ENCODE results near the gene ETFB.

Gene ETFB

GRCh38 chr19:51372649-51373504 lies 6.7 kb upstream of the ETFB start, which contains the start of gene NKG7:
TSS of gene NKG7 (minus strand) at chr19:51372654. CDS start at chr19:51372535, 119 bp downstream.
- TF ChIP-seq CTCF (IDR thresholded peaks at IDR 0.05; ENCODE audit: borderline replicate concordance, control extremely low read depth, extremely low read depth, insufficient read depth, missing control alignments) = no peak
- in situ Hi-C loops (cut with MboI; ENCODE audit: low sequenced_read_pairs, unreplicated experiment) = no loop called here
- DNase-seq (ENCODE audit: low spot score) = peak; percentile 79

DNA sequence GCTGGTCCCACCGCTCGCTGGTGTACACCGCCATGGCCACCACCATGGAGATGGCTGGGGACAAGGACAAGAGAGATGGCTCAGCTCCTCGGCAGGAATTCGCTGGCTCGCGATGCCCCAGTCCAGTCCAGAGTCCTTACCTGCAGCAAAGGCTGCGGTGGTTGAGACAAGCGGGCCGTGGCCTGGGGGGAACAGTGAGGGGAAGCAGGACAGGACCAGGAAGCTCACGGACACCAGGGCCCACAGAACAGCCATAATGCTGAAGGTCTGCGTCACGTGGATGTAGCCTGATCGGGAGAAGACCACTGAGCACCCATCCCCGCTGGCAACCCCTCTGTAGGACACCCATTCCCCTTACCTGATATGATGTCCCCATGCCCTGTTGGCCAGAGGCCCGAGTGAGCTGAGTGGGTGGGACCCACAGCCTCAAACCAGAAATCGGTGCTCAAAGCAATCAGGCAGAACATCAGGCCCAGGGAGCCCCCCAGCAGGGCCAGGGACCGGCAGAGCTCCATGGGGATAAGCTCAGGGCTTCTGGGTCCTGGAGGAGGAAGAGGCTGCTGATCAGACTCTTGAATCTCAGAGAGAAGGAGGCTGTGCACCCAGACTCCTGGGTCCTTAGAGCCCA lies 5.9 kb upstream of the ETFB start:
- no peak for TF ChIP-seq CTCF (IDR thresholded peaks at IDR 0.05; ENCODE audit: borderline replicate concordance, control extremely low read depth, extremely low read depth, insufficient read depth, missing control alignments)
- in situ Hi-C loops (cut with MboI; ENCODE audit: low sequenced_read_pairs, unreplicated experiment) = no loop called here
- DNase-seq (ENCODE audit: low spot score) = no peak

DNA sequence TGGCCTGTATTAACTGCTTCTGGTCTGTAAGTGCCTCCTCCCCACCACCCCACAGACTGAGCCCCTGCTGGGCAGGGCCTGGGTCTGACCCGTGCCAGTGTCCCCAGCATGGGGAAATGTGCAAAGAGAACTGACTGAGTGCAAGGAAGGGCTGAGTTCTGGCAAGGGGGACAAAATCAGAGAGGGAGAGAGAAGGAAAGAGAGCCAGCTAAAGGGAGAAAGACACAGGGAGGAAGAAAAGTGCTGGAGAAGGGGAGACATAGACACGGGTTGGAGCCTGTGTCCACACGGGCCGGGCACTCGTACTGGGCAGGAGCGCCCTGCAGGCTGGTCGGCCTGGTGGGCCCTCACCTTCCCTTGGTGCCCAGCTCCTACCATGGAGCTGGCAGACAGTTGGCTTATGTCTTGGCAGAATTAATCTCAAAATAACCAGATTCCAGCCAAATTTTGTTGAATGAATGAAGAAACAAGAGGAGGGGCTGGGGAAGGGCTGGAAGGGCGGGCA lies 5.0 kb upstream of the ETFB start:
- TF ChIP-seq CTCF (IDR thresholded peaks at IDR 0.05; ENCODE audit: borderline replicate concordance, control extremely low read depth, extremely low read depth, insufficient read depth, missing control alignments) = no peak
- DNase-seq (ENCODE audit: low spot score) = no peak
- in situ Hi-C loops (cut with MboI; ENCODE audit: low sequenced_read_pairs, unreplicated experiment) = no loop called here

DNA sequence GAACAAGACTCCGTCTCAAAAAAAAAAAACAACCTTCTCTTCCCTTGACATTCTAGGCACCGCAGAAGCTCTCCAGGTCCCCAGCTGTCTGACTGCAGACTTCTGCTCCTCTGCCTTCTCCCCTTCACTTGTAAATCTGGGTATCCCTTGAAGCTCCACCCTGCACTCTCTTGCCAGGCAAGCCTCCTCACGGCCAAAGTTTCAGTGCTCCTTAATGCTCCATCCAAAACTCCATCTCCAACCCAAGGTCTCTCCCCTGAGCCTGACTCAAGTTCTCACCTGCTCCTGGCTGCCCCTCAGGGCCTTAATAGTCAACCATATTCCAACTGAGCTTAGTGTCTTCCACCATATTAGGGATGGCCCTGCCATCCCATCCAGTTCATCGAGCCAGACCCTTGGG lies 4.0 kb upstream of the ETFB start:
- DNase-seq (ENCODE audit: low spot score) = no peak
- in situ Hi-C loops (cut with MboI; ENCODE audit: low sequenced_read_pairs, unreplicated experiment) = no loop called here
- no peak for TF ChIP-seq CTCF (IDR thresholded peaks at IDR 0.05; ENCODE audit: borderline replicate concordance, control extremely low read depth, extremely low read depth, insufficient read depth, missing control alignments)

GRCh38 chr19:51368366-51369282 lies 2.4 kb upstream of the ETFB start, which contains the start of gene CLDND2:
TSS of gene CLDND2 (minus strand) at chr19:51369003. CDS start at chr19:51368577, 426 bp downstream.
- DNase-seq (ENCODE audit: low spot score) = no peak
- TF ChIP-seq CTCF (IDR thresholded peaks at IDR 0.05; ENCODE audit: borderline replicate concordance, control extremely low read depth, extremely low read depth, insufficient read depth, missing control alignments) = no peak
- in situ Hi-C loops (cut with MboI; ENCODE audit: low sequenced_read_pairs, unreplicated experiment) = no loop called here
